ENCODE data around the gene SPDYE6.

DNA sequence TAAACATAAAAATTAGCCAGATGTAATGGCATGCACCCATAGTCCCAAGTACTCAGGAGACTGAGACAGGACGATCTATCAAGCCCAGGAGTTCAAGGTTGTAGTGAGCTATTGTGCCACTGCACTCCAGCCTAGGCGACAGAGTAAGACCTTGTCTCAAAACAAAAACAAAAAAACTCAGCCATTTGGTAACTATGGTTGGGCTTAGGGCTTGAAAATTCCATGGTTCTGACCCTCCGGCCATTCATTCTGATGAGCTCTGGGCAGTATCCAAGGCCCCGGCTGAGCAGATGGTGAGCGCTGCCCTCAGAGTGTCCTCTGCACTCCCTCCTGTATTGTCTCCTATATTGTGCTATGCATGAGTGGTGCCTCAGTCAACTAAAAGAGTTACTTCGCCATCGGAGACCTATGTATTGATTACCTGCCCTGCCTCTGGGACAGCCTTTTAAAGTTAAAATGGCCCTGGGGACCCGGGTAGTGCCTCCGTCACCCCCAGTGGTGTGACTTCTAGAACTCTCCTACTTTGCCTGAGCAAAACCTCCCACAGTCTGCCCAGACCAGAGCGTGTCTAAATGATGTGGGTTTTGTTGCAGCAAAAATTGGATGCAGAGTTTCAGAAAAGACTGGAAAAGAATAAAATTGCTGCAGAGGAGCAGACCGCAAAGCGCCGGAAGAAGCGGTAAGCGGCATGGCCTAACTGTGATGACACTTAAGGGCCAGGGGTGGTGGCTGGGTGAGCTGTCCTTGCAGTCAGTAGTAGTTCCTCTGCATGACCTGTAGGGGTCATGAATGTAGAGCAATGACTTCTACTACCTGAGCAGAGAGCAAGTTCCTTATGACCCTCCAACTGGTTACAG, 48.0 kb upstream of the SPDYE6 start:
- TF ChIP-seq ELF1 (IDR thresholded peaks at IDR 0.05) (no peak), CTCF (IDR thresholded peaks at IDR 0.05) (peak; percentile 79), GATA2 (CRISPR knock-in tag; IDR thresholded peaks at IDR 0.05) (no peak), TCF12 (IDR thresholded peaks at IDR 0.05) (no peak), JUND (IDR thresholded peaks at IDR 0.05) (no peak), MEF2A (IDR thresholded peaks at IDR 0.05; ENCODE audit: borderline replicate concordance, low read depth) (no peak), FOXJ3 (CRISPR knock-in tag; IDR thresholded peaks at IDR 0.05) (no peak), SMC3 (IDR thresholded peaks at IDR 0.05; ENCODE audit: low read depth, low read length) (peak; percentile 54), POLR2AphosphoS5 (IDR thresholded peaks at IDR 0.05; ENCODE audit: low read depth, low read length) (no peak), EP300 (IDR thresholded peaks at IDR 0.05; ENCODE audit: borderline replicate concordance in 1 of 2, low read depth in 1 of 2, low read length in 1 of 2) (no peak), IRF3 (IDR thresholded peaks at IDR 0.05; ENCODE audit: low read depth, low read length) (no peak)
- TF ChIP-seq, protein P1, sequence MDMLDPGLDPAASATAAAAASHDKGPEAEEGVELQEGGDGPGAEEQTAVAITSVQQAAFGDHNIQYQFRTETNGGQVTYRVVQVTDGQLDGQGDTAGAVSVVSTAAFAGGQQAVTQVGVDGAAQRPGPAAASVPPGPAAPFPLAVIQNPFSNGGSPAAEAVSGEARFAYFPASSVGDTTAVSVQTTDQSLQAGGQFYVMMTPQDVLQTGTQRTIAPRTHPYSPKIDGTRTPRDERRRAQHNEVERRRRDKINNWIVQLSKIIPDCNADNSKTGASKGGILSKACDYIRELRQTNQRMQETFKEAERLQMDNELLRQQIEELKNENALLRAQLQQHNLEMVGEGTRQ (IDR thresholded peaks at IDR 0.05; ENCODE audit: borderline replicate concordance, low read depth, low read length), result no peak

Data from SK-N-SH (cell line).